ENCODE measurements around the gene CTNND2.

Gene CTNND2

DNA sequence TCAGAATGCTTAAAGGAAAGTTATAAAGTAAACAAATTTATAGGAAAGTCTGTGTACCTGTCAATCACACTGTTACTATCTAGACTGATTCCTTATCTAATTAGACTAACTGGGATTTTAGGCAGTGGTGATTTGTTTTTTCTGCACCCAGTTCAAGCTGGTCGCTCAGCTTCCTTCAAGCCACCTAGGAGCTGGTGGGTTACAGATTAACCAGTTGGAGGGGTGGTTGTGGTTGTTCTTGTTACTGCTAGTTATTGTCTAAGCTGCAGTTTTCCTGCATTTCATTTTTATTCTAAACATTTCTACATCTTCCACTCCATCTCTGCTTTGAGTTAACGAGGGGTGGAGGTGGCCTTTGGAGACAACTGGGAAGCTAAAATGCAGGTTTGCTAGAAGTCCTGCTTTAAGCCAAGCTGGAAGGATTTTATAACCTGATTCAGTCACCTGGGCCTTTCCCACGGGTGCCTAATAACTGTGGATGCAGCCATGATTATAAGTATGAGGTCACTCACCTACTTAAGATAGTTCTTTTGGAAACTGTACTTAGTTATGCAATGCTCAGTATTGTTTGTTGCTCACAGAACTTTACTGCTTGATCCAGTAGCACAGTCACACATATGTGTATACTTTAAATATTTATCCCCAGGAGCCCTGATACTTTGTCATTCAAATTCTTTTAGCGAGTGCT lies 839.3 kb downstream of the CTNND2 start:
- no peak for DNase-seq

DNA sequence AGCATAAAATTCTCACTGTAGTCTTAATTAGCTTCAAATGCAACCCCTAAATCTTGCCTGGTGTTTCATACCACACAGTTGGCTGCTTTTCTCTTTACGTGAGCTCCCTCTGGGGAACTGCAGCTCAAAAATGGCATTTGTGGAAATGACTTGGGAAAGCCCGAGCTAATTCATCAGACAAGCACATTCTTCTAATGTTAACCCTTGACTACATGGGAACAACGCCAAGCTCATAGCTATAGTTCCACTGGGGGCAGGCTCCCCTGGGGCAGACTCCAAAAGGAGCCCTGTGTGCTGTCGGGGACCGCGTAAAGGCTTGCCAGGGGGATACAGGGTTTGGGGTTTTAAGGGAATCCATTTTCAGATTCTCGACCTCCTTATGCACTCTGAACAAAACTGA lies 841.8 kb downstream of the CTNND2 start:
- no peak for DNase-seq

DNA sequence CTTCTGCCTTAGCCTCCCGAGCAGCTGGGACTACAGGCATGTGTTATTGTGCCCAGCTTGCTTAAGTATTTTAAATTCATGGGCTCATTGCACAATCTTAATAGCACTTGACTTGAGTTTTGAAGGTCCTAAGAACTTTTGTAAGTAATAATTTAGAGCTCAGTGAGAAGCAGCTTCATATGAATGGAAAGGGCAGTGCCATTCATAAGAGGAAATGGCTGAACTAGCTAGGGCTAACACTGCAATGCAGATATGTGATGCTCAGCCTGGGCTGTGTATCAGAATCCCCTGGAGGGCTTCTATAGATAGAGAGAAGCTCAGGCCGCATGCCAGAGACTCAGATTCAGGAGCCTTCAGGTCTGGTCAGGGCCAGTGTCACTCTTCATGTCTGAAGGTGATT lies 847.7 kb downstream of the CTNND2 start:
- no peak for DNase-seq

DNA sequence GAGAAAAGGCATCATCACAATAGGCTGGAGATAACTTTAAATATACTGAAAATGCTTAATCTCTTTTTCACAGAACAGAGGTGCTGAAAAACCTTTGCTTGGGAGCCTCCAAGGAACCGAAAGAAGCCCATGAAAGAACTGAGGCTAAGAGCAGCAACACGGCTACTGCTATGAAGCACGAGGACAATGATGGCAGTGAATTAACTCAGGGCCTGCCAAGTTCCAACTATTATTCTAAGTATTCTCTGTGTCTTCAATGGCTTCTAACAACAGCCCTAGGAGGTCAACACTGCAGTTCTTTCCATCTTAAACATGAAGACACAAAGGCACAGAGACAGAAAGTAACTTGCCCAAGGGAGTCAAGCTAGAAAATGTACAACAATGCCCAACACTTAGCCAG lies 850.2 kb downstream of the CTNND2 start:
- no peak for DNase-seq

DNA sequence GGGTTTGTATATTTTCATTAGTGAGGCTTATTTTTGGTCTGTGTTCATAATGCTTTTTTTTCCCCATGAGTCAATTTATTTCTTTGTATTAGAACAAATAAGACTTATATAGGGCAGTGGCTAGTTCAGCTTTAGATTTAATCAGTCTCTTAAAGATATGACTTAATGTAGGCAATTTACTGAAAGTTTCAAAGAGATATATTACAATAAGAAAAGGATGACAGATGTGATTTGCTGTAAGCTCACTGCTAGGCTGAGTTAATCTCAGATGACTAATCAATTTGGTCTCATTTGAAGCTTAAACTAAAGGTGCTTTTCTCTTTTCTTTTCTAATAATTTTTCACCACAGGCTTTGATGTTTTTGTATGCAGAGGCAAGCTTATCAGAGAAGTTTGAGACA lies 851.4 kb downstream of the CTNND2 start:
- no peak for DNase-seq

DNA sequence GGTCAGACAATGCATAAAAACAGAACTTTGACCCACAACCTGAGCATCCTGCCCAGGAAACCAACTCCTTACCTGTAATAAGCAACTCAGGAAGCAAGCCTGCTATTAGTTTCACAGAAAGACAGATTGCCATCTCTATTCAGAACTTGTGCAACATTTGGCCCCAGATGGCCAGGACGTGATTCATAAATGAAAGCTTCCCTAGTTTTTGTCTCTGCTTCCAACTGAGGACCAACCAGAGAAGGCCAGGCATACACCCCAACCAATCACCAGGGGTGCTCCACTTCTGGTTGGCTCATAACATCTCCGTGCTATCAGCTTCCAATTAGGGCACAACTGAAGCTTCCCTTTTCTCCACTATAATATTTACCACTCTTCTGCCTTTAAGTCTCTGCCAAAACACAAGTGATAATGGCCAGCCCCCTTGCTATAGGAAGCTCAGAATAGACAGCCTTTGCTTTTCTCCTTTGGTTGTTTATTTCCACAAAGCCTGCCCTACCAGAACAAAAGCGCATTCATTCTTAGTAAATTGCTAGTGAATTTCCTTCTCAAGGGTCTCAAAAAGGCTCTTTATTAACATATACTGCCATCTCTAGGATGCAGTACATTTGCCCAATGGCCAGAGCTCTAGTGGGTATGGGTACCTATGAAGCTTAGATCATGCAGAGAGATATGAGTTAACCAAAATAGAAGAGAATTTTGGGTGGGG lies 853.5 kb downstream of the CTNND2 start:
- no peak for DNase-seq

DNA sequence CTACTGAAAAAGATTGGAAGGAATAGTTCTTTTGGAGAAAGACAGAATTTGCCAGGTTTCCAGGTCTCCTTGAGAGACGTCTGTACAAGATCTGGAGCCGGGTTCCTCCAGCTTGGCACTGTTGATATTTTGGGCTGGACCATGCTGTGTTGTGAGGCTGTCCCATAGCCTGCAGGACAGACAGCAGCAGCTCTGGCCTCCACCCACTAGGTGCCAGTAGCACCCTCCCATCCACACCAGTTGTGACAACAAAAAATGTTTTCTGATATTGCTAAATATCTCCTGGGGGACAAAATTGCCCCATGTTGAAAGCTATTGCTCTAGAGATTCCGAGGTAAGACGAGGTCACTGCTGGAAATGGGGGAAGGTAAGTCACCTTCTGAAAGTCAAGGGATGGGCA lies 855.5 kb downstream of the CTNND2 start:
- DNase-seq, result peak; percentile 3

DNA sequence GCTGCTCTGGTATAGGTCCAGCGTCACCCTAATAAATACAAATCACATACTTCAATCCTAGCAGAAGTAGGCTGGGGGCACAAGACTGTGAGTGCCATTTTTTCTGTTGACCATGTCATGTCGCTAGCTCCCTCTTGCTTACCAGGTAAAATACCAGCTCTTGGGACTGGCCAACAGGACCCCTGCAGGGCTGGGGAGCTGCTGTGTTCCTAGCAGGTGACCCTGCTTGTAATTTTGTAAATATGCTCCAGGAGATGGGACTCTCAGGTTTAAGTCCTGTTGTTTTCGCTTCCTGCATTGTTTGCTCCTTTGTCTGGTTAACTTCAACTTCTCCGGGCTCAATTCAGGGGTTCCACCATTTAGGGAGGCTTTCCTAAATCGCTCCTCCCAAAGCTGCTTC lies 856.6 kb downstream of the CTNND2 start:
- no peak for DNase-seq

DNA sequence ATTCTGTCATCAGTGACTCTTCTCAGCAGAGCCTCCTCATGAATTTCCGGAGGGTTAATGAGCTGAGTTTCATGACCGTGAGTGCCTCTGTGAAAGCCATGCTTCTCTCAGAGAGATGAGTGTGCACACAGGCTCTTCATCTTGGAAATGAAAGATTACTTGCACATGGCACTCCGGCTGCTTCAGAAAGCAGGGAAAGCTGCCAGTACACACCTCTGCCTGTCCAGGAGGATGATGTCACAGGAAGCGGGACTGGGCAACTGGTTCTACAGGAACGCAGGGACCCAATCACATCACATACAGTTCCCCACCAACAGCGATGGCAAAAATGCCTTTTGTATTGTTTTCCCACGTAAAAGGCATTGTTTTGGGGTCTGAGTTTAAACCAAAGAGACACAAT lies 857.2 kb downstream of the CTNND2 start:
- DNase-seq, result no peak

DNA sequence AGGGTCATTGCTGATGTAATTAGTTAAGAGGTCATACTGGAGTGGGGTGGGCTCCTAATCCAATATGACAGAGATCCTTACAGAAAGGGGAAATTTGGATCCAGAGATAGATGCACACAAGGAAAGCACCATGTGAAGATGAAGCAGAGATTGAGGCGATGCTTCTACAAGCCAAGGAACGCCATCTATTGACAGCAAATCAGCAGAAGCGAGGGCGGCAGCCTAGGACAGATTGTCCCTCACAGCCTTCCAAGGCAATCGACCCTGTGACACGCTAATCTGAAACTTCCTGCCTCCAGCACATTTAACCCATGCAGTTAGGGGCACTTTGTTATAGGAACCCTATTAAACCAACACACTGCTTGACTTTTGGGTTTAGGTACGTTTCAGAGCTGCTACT lies 858.1 kb downstream of the CTNND2 start:
- no peak for DNase-seq

DNA sequence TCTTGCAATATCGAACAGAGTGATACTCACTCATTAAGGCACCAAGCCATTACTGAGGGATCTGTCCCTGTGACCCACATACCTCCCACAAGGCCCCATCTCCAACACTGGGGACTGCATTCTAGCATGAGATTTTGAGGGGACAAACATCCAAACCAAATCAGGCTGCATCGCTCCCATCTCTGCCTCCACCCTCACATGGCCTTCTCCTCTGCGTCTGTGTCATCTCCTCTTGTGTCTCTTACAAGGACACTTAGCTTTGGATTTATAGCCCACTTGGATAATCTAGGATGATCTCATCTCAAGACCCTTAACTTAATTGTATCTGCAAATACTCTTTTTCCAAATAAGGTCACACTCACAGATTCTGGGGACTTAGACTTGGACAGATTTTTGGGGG lies 858.8 kb downstream of the CTNND2 start:
- DNase-seq, result no peak

DNA sequence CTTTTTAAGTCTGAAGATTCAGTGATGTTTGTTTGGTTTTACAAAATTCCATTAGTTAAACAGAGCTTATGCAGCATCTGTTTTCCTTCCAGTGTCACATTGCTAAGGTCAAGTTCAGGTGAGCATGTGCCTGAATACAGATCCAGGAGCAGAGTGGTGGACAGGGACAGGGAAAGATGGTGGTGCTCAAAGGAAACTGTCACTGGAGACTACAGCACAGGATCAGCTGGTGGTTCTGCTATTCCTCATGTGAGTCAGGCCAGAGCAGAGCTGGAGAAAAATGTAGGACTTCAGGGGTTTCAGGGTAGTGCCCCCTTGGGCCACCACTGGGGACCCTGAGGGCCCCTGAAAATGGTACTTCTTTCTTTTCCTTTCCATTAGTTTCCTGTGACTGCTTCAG lies 859.7 kb downstream of the CTNND2 start:
- no peak for DNase-seq

DNA sequence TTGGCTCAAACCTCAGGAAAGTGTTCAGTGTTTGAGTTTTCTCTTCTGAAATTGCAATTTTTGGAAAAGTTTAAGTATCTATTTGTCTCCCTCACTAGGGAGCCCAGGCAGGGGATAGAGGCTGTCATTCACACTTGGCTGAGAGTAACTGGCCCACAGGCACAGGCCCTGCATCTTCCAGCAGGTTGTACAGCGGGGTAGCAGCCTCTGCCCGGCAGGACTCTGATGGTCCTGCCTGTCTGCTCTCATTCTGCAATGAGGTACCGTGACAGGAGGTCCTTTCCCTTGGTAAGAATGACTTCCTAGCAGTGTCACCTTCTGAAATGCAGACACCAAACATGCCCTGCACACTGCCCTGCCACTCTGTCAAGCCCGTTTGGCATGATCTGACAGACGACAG lies 860.4 kb downstream of the CTNND2 start:
- no peak for DNase-seq

DNA sequence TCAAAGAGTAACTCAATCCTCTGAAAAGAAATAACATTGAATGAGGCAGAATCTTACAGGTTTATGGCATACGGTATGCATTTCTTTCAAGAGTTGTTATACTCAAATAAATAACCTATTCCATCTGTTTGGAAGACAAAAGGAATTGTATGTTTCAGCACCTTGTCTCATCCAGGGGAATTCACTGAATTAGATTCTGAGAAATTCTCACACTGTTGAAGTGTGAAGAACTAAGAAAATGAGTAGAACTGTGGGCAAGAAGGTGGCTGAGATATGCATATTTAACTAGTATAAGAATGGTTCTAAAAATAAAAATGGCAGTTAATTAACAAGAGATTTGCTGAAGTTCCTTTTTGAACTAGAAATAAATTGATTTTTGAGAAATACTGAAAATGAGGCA lies 863.9 kb downstream of the CTNND2 start:
- no peak for DNase-seq

DNA sequence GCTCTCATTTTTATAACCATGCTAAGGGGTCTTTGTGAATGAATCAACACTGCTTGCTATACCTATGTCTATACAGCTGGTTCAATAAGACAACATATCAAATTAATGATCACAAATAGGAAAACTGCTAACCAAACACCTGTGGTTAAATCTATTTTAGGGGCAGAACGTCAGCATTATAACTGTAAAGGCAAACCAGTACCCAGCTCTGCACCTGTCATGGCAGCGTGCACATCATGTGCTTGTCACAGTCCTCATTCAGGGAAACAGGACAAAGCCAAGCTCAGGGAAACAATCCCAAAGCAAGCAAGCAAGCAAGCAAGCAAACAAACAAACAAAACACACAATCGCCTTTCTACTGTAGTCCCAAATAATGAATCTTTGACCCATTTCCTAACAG lies 865.5 kb downstream of the CTNND2 start:
- DNase-seq, result no peak

DNA sequence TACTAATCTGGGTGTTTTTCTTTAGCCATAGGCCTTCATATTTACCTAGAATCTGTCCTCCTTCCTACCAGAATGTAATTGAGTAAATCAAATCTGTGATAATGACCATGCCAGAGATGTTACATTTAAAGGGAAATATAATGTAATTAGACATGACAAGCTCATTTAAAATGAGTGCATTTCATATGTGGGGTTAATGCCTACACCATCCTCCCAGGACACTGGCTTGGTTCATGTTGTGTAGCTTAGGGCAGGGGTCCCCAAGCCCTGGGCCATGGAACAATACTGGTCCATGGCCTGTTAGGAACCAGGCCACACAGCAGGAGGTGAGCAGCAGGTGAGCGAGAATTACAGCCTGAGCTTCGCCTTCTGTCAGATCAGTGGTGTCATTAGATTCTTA lies 866.3 kb downstream of the CTNND2 start:
- DNase-seq, result no peak

DNA sequence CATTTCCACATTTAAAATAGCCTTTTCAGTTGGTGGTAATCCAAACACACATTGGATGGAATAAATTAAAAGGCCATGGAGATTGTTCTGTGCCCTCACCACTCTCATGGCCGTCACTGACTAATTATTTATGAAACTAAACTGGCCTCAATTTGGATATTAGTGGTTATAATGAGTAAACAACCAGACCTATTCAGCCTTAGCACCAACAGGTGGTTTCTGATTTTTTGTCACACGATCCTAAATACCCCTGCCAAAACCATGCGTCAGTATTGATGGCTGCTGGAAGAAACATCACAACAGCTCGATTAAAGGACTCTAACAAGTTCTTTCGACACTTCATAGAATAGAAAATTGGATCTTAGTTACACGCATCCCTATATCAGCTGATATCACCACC lies 867.2 kb downstream of the CTNND2 start:
- no peak for DNase-seq

DNA sequence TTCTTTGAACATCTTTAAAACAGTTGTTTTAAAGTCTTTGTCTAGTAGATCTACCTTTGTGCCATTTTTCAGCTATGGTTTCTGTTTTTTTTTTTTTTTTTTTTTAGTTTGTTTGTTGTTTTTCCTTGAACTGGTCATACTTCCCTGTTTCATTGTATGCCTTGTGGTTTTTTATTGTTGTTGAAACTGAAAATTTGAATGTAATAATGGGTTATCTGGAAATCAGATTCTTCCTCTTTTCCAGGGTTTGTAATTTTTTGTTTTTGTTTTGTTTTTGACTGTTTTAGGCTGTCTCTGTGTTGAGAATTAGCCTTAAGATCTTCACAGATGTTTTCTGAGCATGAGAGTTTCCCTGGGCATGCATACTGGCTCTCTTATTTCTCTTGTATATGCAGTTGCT lies 873.6 kb downstream of the CTNND2 start:
- no peak for DNase-seq

DNA sequence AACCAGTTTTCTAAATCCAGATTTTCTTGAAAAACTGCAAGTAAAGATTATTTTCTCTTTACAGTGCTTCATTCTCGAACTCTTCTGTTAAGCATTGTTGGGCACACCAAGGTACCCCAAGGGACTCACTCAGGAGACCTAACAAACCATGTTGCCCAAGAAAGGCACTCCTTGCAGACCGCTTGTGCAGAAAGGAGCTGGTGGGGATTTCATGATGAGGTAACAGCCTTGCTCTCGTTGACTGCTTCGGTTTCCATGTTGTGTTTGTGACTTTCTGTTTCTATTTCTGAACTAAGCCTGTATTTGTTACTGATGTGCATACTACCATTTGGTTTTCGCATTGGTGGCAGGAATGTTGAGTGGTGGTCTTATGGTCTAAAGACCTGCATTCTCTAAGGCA lies 876.6 kb downstream of the CTNND2 start:
- no peak for DNase-seq

DNA sequence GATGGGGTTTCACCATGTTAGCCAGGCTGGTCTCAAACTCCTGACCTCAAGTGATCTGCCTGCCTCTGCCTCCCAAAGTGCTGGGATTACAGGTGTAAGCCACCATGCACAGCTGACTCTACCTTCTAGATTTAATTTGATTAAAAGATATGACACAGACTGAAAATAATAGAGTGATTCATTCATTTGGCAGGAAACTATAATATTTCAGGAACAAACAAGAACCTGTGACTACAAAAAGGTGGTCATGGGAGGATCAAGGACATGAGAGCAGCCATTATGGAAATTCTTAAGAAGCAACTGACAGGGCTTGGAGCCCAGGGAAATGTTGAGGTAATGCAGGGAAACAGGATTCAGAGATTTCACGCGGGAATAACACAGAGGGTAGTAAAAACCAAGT lies 877.7 kb downstream of the CTNND2 start:
- DNase-seq, result no peak

DNA sequence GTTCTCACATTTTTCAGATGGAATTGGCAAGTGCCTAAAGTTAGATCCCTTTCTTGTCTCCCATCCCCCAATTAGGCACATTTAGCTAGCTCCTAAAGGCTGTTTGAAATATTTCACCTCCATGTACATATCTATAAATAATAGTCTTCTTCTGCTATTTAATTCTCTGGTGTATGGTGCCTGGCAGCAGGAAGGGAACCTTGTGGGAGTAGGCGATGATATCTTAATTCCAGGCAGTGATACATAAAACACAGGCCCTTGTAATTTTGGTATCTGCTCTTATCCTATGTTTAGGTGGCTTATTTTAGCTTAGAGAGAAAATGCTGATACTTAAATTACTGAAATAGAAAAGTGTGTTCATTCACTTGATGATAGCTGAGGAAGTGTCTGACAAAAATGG lies 880.3 kb downstream of the CTNND2 start:
- no peak for DNase-seq

DNA sequence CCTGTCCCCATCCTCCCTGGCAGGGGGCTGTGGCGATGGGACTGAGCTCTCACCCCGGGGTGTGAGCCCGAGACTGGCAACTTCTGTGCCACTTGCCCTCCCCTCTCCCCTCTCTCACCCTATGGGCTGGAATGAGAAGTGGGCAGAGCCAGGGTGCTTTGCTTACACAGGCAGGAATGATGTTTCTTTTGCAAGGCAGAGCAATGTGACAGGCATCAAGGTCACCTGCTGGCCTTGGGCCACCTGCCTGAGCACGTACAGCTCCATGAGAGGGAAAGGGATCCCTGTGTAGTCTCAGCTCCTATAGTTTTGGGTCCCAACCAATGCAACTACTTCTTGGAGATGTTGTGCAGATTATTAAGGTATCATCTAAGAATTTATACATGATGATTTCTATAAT lies 890.5 kb downstream of the CTNND2 start:
- DNase-seq, result no peak

DNA sequence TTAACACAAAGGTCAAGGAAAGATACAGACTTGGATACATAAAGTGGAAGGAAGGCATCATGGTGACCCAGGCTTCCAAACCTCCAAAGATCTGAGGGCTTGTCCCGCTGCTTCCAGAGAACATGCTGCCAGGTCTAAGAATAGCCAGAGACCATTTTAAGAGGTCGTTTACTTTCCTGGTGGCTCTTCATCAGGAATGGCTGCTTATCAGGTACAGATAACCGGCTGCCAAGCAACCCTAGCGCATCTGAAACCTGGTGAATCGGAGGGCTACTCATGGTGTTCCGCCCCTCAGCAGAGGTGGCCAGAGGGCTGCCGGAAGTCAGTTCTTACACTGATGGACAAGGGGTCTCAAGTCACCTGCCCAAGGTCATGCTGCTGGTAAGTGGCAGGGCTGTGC lies 892.0 kb downstream of the CTNND2 start:
- DNase-seq, result no peak

DNA sequence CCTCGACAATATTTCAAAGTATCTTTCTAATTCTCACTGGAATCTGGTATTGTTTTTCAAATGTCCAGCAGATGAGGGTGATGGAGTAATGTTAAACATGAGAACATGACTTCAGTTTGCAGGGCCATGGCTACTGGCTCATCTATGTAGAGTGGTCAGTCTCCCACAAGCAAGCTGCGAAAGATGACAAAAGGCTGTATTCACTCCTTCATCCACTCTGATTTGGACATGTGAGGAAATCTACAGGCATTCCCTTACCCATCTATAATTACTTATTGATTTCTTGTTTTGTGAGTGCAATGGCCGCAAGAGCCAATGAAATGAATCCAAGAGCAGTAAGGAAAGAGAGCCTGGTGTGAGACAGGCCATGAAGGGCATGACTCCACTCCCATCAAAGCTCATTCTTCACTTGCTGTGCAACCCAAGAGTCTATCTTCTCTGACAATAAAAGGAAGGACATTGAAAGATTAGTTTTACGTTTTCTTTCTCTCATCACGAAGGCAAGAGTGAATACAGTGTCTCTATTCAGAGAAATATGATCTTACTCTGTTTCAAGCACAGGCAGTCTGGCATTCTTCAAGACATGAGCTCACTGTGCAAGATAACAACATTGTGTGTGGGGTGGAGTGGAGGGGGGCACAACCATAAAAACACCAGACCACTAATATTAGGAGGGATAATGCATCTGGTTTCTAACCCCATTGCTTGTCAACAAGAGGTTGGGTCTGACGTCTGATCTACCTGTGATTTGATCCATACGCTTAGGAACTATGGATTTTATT lies 893.6 kb downstream of the CTNND2 start:
- DNase-seq, result no peak
